Adrenal gland (tissue), 12 donors: ENCODE results near the gene CHD2. TPM values are rescaled to one million over a fixed set of nuclear protein-coding genes. Genes with fewer than 3 reads are reported as not detected.

Source experiments
- DNase-seq, 7 donors: peaks; one replicate each; pipeline ENCODE4 v3.0.0-alpha.2; 2019 to 2020
- H3K27ac ChIP-seq, 5 donors: fragments of 200-600 bp; sonication (generic) in 4 of 5; 1 replicate in 3 of 5; 2 replicates in 2 of 5; pipeline versions ENCODE4 v1.5.1 to v1.8.0; 2016 to 2020; ENCODE audit warnings: mild to moderate bottlenecking in 1 of 5
- H3K27me3 ChIP-seq: fragments of 200-600 bp; 2 replicates; pipeline ENCODE4 v1.8.0; 2021
- H3K36me3 ChIP-seq, 2 donors: fragments of 200-600 bp; replicated peaks in 1 of 2; 1 replicate in 1 of 2; 2 replicates in 1 of 2; pipeline versions ENCODE4 v1.5.1 to v1.8.0; 2018 to 2022
- H3K4me1 ChIP-seq, 2 donors: fragments of 200-600 bp; replicated peaks in 1 of 2; 1 replicate in 1 of 2; 2 replicates in 1 of 2; pipeline versions ENCODE4 v1.5.1 to v1.8.0; 2018 to 2021
- H3K4me3 ChIP-seq, 4 donors: fragments of 200-600 bp; sonication (generic) in 3 of 4; one replicate each; pipeline ENCODE4 v1.5.1; 2016 to 2018
- H3K9me3 ChIP-seq, 3 donors: fragments of 200-600 bp; sonication (generic) in 1 of 3; replicated peaks in 1 of 3; 1 replicate in 2 of 3; 2 replicates in 1 of 3; pipeline versions ENCODE4 v1.5.1 to v1.8.0; 2016 to 2021
- CTCF ChIP-seq, 6 experiments: fragments of 450-650 bp in 4 of 6; fragments of 200-600 bp in 2 of 6; sonication (generic) in 1 of 6; IDR thresholded peaks; 1 replicate in 5 of 6; 2 replicates in 1 of 6; pipeline versions ENCODE4 v1.5.1 to v1.8.0; 2016 to 2021; ENCODE audit warnings: antibody characterized with exemption in 6 of 6, mild to moderate bottlenecking in 2 of 6, moderate library complexity in 1 of 6
- POLR2A ChIP-seq, 2 donors: fragments of 450-650 bp; IDR thresholded peaks; one replicate each; pipeline ENCODE4 v1.6.1; 2017; ENCODE audit warnings: antibody characterized with exemption in 2 of 2, mild to moderate bottlenecking in 2 of 2, moderate library complexity in 1 of 2
- WGBS, 4 donors: extraction: QIAGEN DNeasy Blood & Tissue Kit in 2 of 4; methylation state at CpG; one replicate each; pipeline versions ENCODE4 v1.1.5 to v1.1.7; 2013 to 2017; 5-methylcytosine and 5-hydroxymethylcytosine counted together
- intact Hi-C, 2 donors: fragments of 100-400 bp; cut with DNase I; formaldehyde crosslinking; loops; one replicate each; pipeline versions ENCODE4 v1.14.1 to v1.15.0; 2022 to 2023
- polyA plus RNA-seq, 3 donors: library from polyadenylated mRNA; stranded (reverse); fragments of 200-250 nt in 2 of 3; fragments of 350-450 nt in 1 of 3; fragmentation: Illumina TruSeq in 1 of 3; extraction: RNeasy Lipid Tissue Mini Kit (QIAGEN cat#74804) in 1 of 3; gene quantifications; one replicate each; pipeline ENCODE4 v1.2.3, GENCODE V29; 2013 to 2014
- total RNA-seq, 9 donors: library from RNA; depleted of rRNA in 4 of 9; stranded (reverse); fragments of >200 nt in 4 of 9; fragments of 120-200 nt in 1 of 9; fragmentation: NEBNext Ultra II Directional in 1 of 9; extraction: Animal tissue kit (Norgen Biotek cat#: 25700) in 1 of 9; gene quantifications; one replicate each; pipeline versions ENCODE4 v1.1.0 to v1.2.4, GENCODE V29; 2013 to 2023
- donor health status: healthy with polysubstance abuse.
- donor health status: Bipolar disorder and iron deficiency.
- donor health status: DM: yes; HTN: yes; CAD: no.
- donor health status: DM: no; HTN: no; CAD: no.
- donor health status: DM: no; HTN: no; CAD: no.
- donor health status: DM: yes; HTN: yes; CAD: no.

The CHD2 gene
- total and polyA plus RNA-seq, 12 donors = 40.1 to 115 (median 70.9) TPM

GRCh38 chr15:93028111-93028631, 128.0 kb downstream of the CHD2 start:
- WGBS, 4 donors = 61 to 66% (median 64%) methylated on average over 13 of the region's 13 CpGs
- intact Hi-C loops = loop anchor here in 1 of 2 donors (10.0 kb wide), 1 partner anchor 223 kb away; no protein-coding TSS in a partner anchor
- H3K27ac ChIP-seq = peak overlapping the region; percentile 70 to 96 (median 85)
- H3K36me3 ChIP-seq = peaks cover 0 to 43% of the 10 kb centered on the region in 2 donors
- no peaks in the 10 kb centered on the region for H3K9me3 ChIP-seq
- DNase-seq = peak in 2 of 7 donors; percentile 39 to 54
- H3K4me1 ChIP-seq = peaks cover 24 to 40% of the 10 kb centered on the region in 2 donors
- no peaks in the 10 kb centered on the region for H3K27me3 ChIP-seq
- TF ChIP-seq CTCF (IDR thresholded peaks at IDR 0.05) (no peak), POLR2A (IDR thresholded peaks at IDR 0.05) (no peak)
- H3K4me3 ChIP-seq = no peak overlapping the region

GRCh38 chr15:93028632-93029213, 128.6 kb downstream of the CHD2 start:
- Histone ChIP-seq H3K4me3 (peak overlapping the region in 1 of 4 donors; percentile 10), H3K9me3 (no peaks in the 10 kb centered on the region), H3K27ac (peak overlapping the region; percentile 70 to 96 (median 85)), H3K27me3 (no peaks in the 10 kb centered on the region), H3K4me1 (peaks cover 24 to 40% of the 10 kb centered on the region in 2 donors), H3K36me3 (peaks cover 0 to 38% of the 10 kb centered on the region in 2 donors)
- WGBS, 4 donors = 24 to 27% (median 25%) methylated on average over 13 to 21 of the region's 21 CpGs
- TF ChIP-seq CTCF (IDR thresholded peaks at IDR 0.05) = no peak
- TF ChIP-seq POLR2A (IDR thresholded peaks at IDR 0.05) = peak in 1 of 2 donors; percentile 32
- DNase-seq = peak; percentile 79 to 98 (median 94)
- intact Hi-C loops = loop anchor here in 1 of 2 donors (10.0 kb wide), 1 partner anchor 224 kb away; no protein-coding TSS in a partner anchor

GRCh38 chr15:93029214-93029835, 129.2 kb downstream of the CHD2 start:
- no peaks in the 10 kb centered on the region for H3K27me3 ChIP-seq
- peak overlapping the region in 1 of 4 donors; percentile 10 for H3K4me3 ChIP-seq
- H3K36me3 ChIP-seq = peaks cover 0 to 33% of the 10 kb centered on the region in 2 donors
- no peaks in the 10 kb centered on the region for H3K9me3 ChIP-seq
- 41 to 59% (median 54%) methylated on average over 15 to 17 of the region's 17 CpGs for WGBS, 4 donors
- H3K4me1 ChIP-seq = peaks cover 24 to 40% of the 10 kb centered on the region in 2 donors
- intact Hi-C loops = loop anchor here in 1 of 2 donors (10.0 kb wide), 1 partner anchor 225 kb away; no protein-coding TSS in a partner anchor
- no peak for TF ChIP-seq POLR2A (IDR thresholded peaks at IDR 0.05)
- TF ChIP-seq CTCF (IDR thresholded peaks at IDR 0.05) = no peak
- DNase-seq = peak in 6 of 7 donors; percentile 25 to 84 (median 59)
- peak overlapping the region; percentile 70 to 96 (median 85) for H3K27ac ChIP-seq

- peak overlapping the region; percentile 70 to 96 (median 74) for H3K27ac ChIP-seq
- no peaks in the 10 kb centered on the region for H3K9me3 ChIP-seq
- no peaks in the 10 kb centered on the region for H3K27me3 ChIP-seq
- peak; percentile 51 to 80 (median 69) for DNase-seq
- H3K4me3 ChIP-seq = no peak overlapping the region
- intact Hi-C loops = loop anchor here (5.0 to 10.0 kb wide), 4 partner anchors 225 to 1095 kb away; no protein-coding TSS in a partner anchor
- 51 to 58% (median 55%) methylated on average over 10 to 12 of the region's 12 CpGs for WGBS, 4 donors
- H3K4me1 ChIP-seq = peaks cover 24 to 40% of the 10 kb centered on the region in 2 donors
- peaks cover 0 to 27% of the 10 kb centered on the region in 2 donors for H3K36me3 ChIP-seq
- TF ChIP-seq CTCF (IDR thresholded peaks at IDR 0.05) (no peak), POLR2A (IDR thresholded peaks at IDR 0.05) (no peak)
These were observed 129.8 kb downstream of the CHD2 start for GRCh38 chr15:93029836-93030429.
